IPS DF 6.9 (cell line): ENCODE data around the gene ARID1B.

Experiments
- DNase-seq: peaks from one replicate; pipeline ENCODE4 v3.0.0-alpha.2; 2013; ENCODE audit warnings: low read depth, low spot score
- H3K27ac ChIP-seq: one replicate; pipeline ENCODE4 v1.5.1; 2013; ENCODE audit warnings: low read length, control low read depth
- H3K27me3 ChIP-seq: 2 replicates; pipeline ENCODE4 v1.6.1; 2013; ENCODE audit warnings: mild to moderate bottlenecking, low read length; ENCODE audit not compliant: control insufficient read depth, insufficient read depth
- H3K36me3 ChIP-seq: 2 replicates; pipeline ENCODE4 v1.6.1; 2013; ENCODE audit warnings: low read length; ENCODE audit not compliant: control insufficient read depth, insufficient read depth
- H3K4me1 ChIP-seq: 2 replicates; pipeline ENCODE4 v1.6.1; 2013; ENCODE audit warnings: low read length; ENCODE audit not compliant: control insufficient read depth, insufficient read depth
- H3K4me3 ChIP-seq: 2 replicates; pipeline ENCODE4 v1.5.1; 2013; ENCODE audit warnings: mild to moderate bottlenecking, low read length
- H3K9me3 ChIP-seq: 2 replicates; pipeline ENCODE4 v1.6.1; 2013; ENCODE audit warnings: low read length, inconsistent platforms; ENCODE audit not compliant: control insufficient read depth, insufficient read depth
- whole genome bisulfite sequencing: extraction: QIAGEN DNeasy Blood & Tissue Kit; methylation state at CpG from one replicate; pipeline ENCODE4 v1.1.7; 2013; ENCODE audit warnings: mixed read lengths, missing lambda C conversion rate; ENCODE audit not compliant: insufficient read length, insufficient coverage; 5-methylcytosine and 5-hydroxymethylcytosine counted together

The ARID1B gene

GRCh38 chr6:157259443-157259842 is 482.3 kb downstream of the ARID1B start:
- Histone ChIP-seq H3K27me3 (no peaks in the 10 kb centered on the region), H3K4me3 (no peak overlapping the region), H3K4me1 (no peaks in the 10 kb centered on the region), H3K27ac (no peak overlapping the region), H3K9me3 (no peaks in the 10 kb centered on the region), H3K36me3 (no peaks in the 10 kb centered on the region)
- DNase-seq: no peak
- WGBS: no CpG with 5 or more reads among the region's 9 CpGs
